Brain microvascular endothelial cell (primary cell): ENCODE data around the gene PLA2G3.

Experiments
- DNase-seq: peaks from one replicate; pipeline ENCODE4 v3.0.0-alpha.2; 2020
- H3K27ac ChIP-seq: fragments of 250-450 bp; sonication (Bioruptor Pico); 2 replicates; pipeline ENCODE4 v1.5.1; 2020; ENCODE audit warnings: mild to moderate bottlenecking, moderate library complexity
- H3K27me3 ChIP-seq: fragments of 250-450 bp; sonication (Bioruptor Pico); replicated peaks from 2 replicates; pipeline ENCODE4 v1.5.1; 2020; ENCODE audit warnings: mild to moderate bottlenecking
- H3K36me3 ChIP-seq: fragments of 250-450 bp; sonication (Bioruptor Pico); replicated peaks from 2 replicates; pipeline ENCODE4 v1.5.1; 2020; ENCODE audit warnings: mild to moderate bottlenecking
- H3K4me3 ChIP-seq: 2 replicates; pipeline ENCODE4 v1.5.1; 2011; ENCODE audit warnings: low read depth, mild to moderate bottlenecking, control low read depth, low read length, moderate library complexity
- in situ Hi-C: cut with HindIII; loops from 2 replicates; pipeline ENCODE4 v1.10.0; 2017; ENCODE audit warnings: low sequenced_read_pairs, low pct_ligation_motif_present
- TF ChIP-seq, protein P1 (sequence below): IDR thresholded peaks from 2 replicates; pipeline ENCODE4 v1.5.1; 2011; ENCODE audit warnings: low read depth, mild to moderate bottlenecking, moderate library complexity, low read length, control low read depth, inconsistent platforms; ENCODE audit errors: missing control alignments

The PLA2G3 gene

DNA sequence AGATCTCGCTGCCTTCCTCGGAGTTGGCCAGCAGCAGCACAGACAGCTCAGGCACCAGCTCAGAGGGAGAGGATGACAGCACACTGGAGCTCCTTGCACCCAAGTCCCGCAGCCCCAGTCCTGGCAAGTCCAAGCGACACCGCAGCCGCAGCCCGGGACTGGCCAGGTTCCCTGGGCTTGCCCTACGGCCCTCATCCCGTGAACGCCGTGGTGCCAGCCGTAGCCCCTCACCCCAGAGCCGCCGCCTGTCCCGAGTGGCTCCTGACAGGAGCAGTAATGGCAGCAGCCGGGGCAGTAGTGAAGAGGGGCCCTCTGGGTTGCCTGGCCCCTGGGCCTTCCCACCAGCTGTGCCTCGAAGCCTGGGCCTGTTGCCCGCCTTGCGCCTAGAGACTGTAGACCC, 6.4 kb downstream of the PLA2G3 start:
- in situ Hi-C loops: no loop called here
- H3K27me3 ChIP-seq: no peaks in the 10 kb centered on the region
- TF ChIP-seq, protein P1, sequence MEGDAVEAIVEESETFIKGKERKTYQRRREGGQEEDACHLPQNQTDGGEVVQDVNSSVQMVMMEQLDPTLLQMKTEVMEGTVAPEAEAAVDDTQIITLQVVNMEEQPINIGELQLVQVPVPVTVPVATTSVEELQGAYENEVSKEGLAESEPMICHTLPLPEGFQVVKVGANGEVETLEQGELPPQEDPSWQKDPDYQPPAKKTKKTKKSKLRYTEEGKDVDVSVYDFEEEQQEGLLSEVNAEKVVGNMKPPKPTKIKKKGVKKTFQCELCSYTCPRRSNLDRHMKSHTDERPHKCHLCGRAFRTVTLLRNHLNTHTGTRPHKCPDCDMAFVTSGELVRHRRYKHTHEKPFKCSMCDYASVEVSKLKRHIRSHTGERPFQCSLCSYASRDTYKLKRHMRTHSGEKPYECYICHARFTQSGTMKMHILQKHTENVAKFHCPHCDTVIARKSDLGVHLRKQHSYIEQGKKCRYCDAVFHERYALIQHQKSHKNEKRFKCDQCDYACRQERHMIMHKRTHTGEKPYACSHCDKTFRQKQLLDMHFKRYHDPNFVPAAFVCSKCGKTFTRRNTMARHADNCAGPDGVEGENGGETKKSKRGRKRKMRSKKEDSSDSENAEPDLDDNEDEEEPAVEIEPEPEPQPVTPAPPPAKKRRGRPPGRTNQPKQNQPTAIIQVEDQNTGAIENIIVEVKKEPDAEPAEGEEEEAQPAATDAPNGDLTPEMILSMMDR: no peak
- no peaks in the 10 kb centered on the region for H3K36me3 ChIP-seq
- no peak overlapping the region for H3K27ac ChIP-seq
- DNase-seq: no peak
- no peak overlapping the region for H3K4me3 ChIP-seq

DNA sequence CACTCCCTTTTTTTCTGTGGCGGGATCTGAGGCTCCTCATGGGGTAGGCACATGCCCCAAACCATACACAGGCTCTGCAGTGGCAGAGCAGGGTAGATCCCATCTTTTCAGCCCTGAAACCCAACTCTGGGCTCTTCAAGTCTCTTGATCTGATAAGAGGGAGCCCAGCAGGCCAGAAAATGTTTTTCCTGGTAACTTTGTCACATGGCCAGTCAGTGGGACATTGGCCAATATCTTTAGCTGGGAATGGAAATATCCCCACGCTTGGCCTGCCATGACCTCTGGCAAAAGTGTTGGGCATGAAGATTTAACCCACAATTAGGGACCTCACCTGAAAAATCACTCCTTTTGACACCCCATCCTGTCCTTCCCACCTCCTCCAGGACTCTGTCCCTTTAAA, 9.4 kb downstream of the PLA2G3 start:
- DNase-seq: no peak
- Histone ChIP-seq H3K4me3 (no peak overlapping the region), H3K27me3 (no peaks in the 10 kb centered on the region), H3K27ac (no peak overlapping the region), H3K36me3 (no peaks in the 10 kb centered on the region)
- in situ Hi-C loops: no loop called here
- TF ChIP-seq, protein P1: no peak

- H3K36me3 ChIP-seq: no peaks in the 10 kb centered on the region
- no peak for DNase-seq
- no peak overlapping the region for H3K27ac ChIP-seq
- no peak overlapping the region for H3K4me3 ChIP-seq
- TF ChIP-seq, protein P1: no peak
- H3K27me3 ChIP-seq: no peaks in the 10 kb centered on the region
- in situ Hi-C loops: no loop called here
Measured at GRCh38 chr22:31128156-31128555, 12.2 kb downstream of the PLA2G3 start.

GRCh38 chr22:31127181-31127772, 13.0 kb downstream of the PLA2G3 start:
- Histone ChIP-seq H3K27ac (no peak overlapping the region), H3K27me3 (no peaks in the 10 kb centered on the region), H3K4me3 (no peak overlapping the region), H3K36me3 (no peaks in the 10 kb centered on the region)
- no peak for DNase-seq
- TF ChIP-seq, protein P1: no peak
- in situ Hi-C loops: no loop called here

- no peaks in the 10 kb centered on the region for H3K36me3 ChIP-seq
- DNase-seq: no peak
- in situ Hi-C loops: no loop called here
- H3K27me3 ChIP-seq: no peaks in the 10 kb centered on the region
- H3K27ac ChIP-seq: no peak overlapping the region
- TF ChIP-seq, protein P1: no peak
- no peak overlapping the region for H3K4me3 ChIP-seq
Measured at GRCh38 chr22:31126869-31127175, 13.5 kb downstream of the PLA2G3 start.

- no peaks in the 10 kb centered on the region for H3K27me3 ChIP-seq
- DNase-seq: no peak
- no peak overlapping the region for H3K27ac ChIP-seq
- H3K36me3 ChIP-seq: no peaks in the 10 kb centered on the region
- in situ Hi-C loops: no loop called here
- TF ChIP-seq, protein P1: no peak
- no peak overlapping the region for H3K4me3 ChIP-seq
Measured at GRCh38 chr22:31126128-31126868, 14.0 kb downstream of the PLA2G3 start.
